ENCODE data around the gene NUP85. TPM values are rescaled to one million over a fixed set of nuclear protein-coding genes. Genes with fewer than 3 reads are reported as not detected.

The NUP85 gene
- polyA plus RNA-seq, 1 experiment = 31.5 TPM

GRCh38 chr17:75241996-75242460, 36.5 kb downstream of the NUP85 start:
- Histone ChIP-seq H3K27ac (ENCODE audit: low read depth, low read length) (no peak overlapping the region), H3K27me3 (ENCODE audit: control insufficient read depth, insufficient read depth, low read length) (no peaks in the 10 kb centered on the region), H3K4me3 (ENCODE audit: low read depth, low read length) (no peak overlapping the region), H3K9me3 (ENCODE audit: control insufficient read depth, insufficient read depth, low read length) (no peaks in the 10 kb centered on the region)
- no peak for TF ChIP-seq CTCF (IDR thresholded peaks at IDR 0.05; ENCODE audit: low read depth, low read length)
- no peak for DNase-seq (ENCODE audit: low read depth, low spot score)
- CTCF ChIA-PET = interaction anchor here (2.6 kb wide), 1 partner anchor 170 kb away, joined by 14 read pairs; no protein-coding TSS in a partner anchor
- POLR2A ChIA-PET = interaction anchor here (0.9 kb wide), 1 partner anchor 20 kb away, joined by 3 read pairs; no protein-coding TSS in a partner anchor

DNA sequence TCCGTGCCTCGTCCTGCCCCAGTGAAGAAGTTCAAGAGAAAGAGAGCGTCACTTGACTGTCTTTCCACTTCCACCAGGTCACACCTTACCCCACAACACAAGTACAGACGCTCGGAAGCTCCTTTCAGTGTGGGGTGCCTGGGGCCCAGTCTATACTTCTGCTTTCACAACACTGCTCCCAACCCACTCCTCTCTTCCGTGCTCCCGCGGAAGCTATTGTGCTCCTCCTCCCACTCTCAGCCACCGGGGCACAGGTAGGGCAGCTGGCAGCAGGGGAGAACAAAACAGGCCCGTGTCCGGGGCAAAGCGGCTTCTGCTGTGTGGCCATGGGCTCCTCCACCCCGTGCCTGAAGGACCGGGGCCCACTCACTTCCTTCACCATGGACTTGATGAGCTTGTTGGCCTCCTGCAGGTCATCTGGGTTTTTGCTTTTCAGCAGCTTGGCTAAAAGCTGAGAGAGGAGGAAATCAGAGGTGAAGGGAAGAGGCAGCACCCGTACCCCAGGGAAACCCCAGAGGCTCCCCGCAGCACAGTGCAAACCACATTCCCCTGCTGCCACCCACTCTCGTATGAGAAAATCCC, 37.1 kb downstream of the NUP85 start:
- no peak for TF ChIP-seq CTCF (IDR thresholded peaks at IDR 0.05; ENCODE audit: low read depth, low read length)
- CTCF ChIA-PET = interaction anchor here (1.1 kb wide), 1 partner anchor 170 kb away, joined by 3 read pairs; no protein-coding TSS in a partner anchor

GRCh38 chr17:75244133-75244866, 38.8 kb downstream of the NUP85 start:
- DNase-seq (ENCODE audit: low read depth, low spot score) = no peak
- CTCF ChIA-PET = no interaction called here
- H3K27ac ChIP-seq (ENCODE audit: low read depth, low read length) = no peak overlapping the region
- H3K4me3 ChIP-seq (ENCODE audit: low read depth, low read length) = no peak overlapping the region
- TF ChIP-seq CTCF (IDR thresholded peaks at IDR 0.05; ENCODE audit: low read depth, low read length) = no peak
- POLR2A ChIA-PET = no interaction called here
- no peaks in the 10 kb centered on the region for H3K27me3 ChIP-seq (ENCODE audit: control insufficient read depth, insufficient read depth, low read length)
- no peaks in the 10 kb centered on the region for H3K9me3 ChIP-seq (ENCODE audit: control insufficient read depth, insufficient read depth, low read length)

More for the DNA sequence above, 37.1 kb downstream of the NUP85 start:
- no peak overlapping the region for H3K4me3 ChIP-seq (ENCODE audit: low read depth, low read length)
- H3K27ac ChIP-seq (ENCODE audit: low read depth, low read length) = no peak overlapping the region
- H3K9me3 ChIP-seq (ENCODE audit: control insufficient read depth, insufficient read depth, low read length) = no peaks in the 10 kb centered on the region
- no peak for DNase-seq (ENCODE audit: low read depth, low spot score)
- H3K27me3 ChIP-seq (ENCODE audit: control insufficient read depth, insufficient read depth, low read length) = no peaks in the 10 kb centered on the region
- POLR2A ChIA-PET = interaction anchor here (0.9 kb wide), 1 partner anchor 20 kb away, joined by 3 read pairs; no protein-coding TSS in a partner anchor

- TF ChIP-seq CTCF (IDR thresholded peaks at IDR 0.05; ENCODE audit: low read depth, low read length) = no peak
- ChIA-PET CTCF (no interaction called here), POLR2A (no interaction called here)
- Histone ChIP-seq H3K27me3 (ENCODE audit: control insufficient read depth, insufficient read depth, low read length) (no peaks in the 10 kb centered on the region), H3K9me3 (ENCODE audit: control insufficient read depth, insufficient read depth, low read length) (no peaks in the 10 kb centered on the region), H3K27ac (ENCODE audit: low read depth, low read length) (no peak overlapping the region), H3K4me3 (ENCODE audit: low read depth, low read length) (no peak overlapping the region)
- no peak for DNase-seq (ENCODE audit: low read depth, low spot score)
These were observed 39.5 kb downstream of the NUP85 start for GRCh38 chr17:75245011-75245410.

GRCh38 chr17:75246404-75246803, 40.9 kb downstream of the NUP85 start:
- no peak for DNase-seq (ENCODE audit: low read depth, low spot score)
- ChIA-PET CTCF (interaction anchor here (0.9 kb wide), 1 partner anchor 14 kb away, joined by 5 read pairs; no protein-coding TSS in a partner anchor), POLR2A (no interaction called here)
- H3K27ac ChIP-seq (ENCODE audit: low read depth, low read length) = no peak overlapping the region
- no peak for TF ChIP-seq CTCF (IDR thresholded peaks at IDR 0.05; ENCODE audit: low read depth, low read length)
- no peaks in the 10 kb centered on the region for H3K9me3 ChIP-seq (ENCODE audit: control insufficient read depth, insufficient read depth, low read length)
- H3K4me3 ChIP-seq (ENCODE audit: low read depth, low read length) = no peak overlapping the region
- H3K27me3 ChIP-seq (ENCODE audit: control insufficient read depth, insufficient read depth, low read length) = no peaks in the 10 kb centered on the region

Data from AG04450 (cell line).